Fibroblast of mammary gland (primary cell): Measurements from ENCODE around the gene TAF3.
A peak's percentile ranks its signal among the peaks of the same experiment; 100 is the strongest.

Experiments used
- DNase-seq: peaks from one replicate; pipeline ENCODE4 v3.0.0-alpha.2; 2010; ENCODE audit warnings: low read depth
- H3K4me3 ChIP-seq: 2 replicates; pipeline ENCODE4 v1.5.1; 2011; ENCODE audit warnings: low read depth, mild to moderate bottlenecking, low read length, moderate library complexity; ENCODE audit not compliant: control insufficient read depth
- CTCF ChIP-seq: conservative IDR thresholded peaks from 2 replicates; pipeline ENCODE4 v1.5.1; 2011; ENCODE audit warnings: low read depth, low read length, inconsistent platforms; ENCODE audit not compliant: control insufficient read depth, insufficient read depth

Gene TAF3

GRCh38 chr10:7986851-7987250 is 168.5 kb downstream of the TAF3 start:
- no peak overlapping the region for H3K4me3 ChIP-seq
- peak; percentile 53 for DNase-seq
- no peak for TF ChIP-seq CTCF

GRCh38 chr10:7988989-7989388 is 170.7 kb downstream of the TAF3 start:
- H3K4me3 ChIP-seq = no peak overlapping the region
- DNase-seq = no peak
- no peak for TF ChIP-seq CTCF

- no peak overlapping the region for H3K4me3 ChIP-seq
- TF ChIP-seq CTCF = no peak
- DNase-seq = no peak
Observed at GRCh38 chr10:7998831-7999230, 180.5 kb downstream of the TAF3 start.

GRCh38 chr10:8004469-8005000 is 186.2 kb downstream of the TAF3 start:
- TF ChIP-seq CTCF = no peak
- no peak for DNase-seq
- no peak overlapping the region for H3K4me3 ChIP-seq

DNA sequence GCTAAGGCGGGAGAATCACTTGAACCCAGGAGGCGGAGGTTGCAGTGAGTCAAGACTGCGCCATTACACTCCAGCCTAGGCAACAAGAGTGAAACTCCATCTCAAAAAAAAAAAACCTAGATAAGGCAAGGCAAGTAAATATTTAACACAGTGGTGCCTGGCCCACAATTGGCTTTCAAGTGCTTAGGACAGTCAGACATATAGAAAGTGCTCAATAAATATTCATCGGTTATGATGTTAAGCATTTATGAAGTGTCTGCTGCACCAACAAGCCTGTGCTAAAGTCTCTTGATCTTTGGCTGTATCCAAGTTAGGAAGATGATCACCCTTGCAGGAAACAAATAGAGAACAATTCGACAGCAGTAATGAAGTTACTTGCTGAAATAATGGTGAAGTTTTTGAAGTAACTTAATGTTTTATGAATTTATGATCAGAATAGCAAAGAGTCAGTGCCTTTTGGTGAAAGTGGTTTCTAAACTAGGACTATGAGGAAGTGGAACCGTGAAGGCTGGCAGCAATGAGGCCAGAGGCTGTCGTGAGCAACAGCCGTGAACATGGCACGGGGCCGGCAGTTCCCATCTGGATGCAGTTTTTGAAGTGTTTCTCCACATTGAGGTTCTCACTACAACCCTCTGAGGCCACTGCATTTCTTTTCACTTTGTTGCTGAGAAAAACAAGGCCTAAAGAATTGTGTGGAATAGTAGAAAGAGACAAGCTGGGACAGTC is 188.1 kb downstream of the TAF3 start:
- TF ChIP-seq CTCF = no peak
- no peak for DNase-seq
- no peak overlapping the region for H3K4me3 ChIP-seq

DNA sequence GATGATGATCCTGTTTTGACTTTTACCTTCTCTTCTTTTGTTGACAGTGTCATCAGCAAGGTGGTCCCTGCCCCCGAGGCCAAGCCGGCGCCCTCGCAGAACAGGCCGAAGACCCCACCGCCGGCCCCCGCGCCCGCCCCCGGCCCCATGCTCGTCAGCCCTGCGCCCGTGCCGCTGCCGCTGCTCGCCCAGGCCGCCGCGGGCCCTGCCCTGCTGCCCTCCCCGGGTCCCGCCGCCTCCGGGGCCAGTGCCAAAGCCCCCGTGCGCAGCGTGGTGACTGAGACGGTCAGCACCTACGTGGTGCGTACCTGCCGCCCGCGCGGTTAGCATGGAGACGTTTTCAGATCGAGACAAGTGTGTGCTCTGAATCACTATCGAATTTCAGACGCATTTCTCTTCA is 190.7 kb downstream of the TAF3 start:
- TF ChIP-seq CTCF = no peak
- no peak for DNase-seq
- H3K4me3 ChIP-seq = no peak overlapping the region
